ENCODE data around the gene SLC25A15.
"Not testable (repeated sequence)": the region's sequence is repeated elsewhere in the genome, so short reads cannot be mapped to it uniquely, and the experiment has no call there.

The SLC25A15 gene

DNA sequence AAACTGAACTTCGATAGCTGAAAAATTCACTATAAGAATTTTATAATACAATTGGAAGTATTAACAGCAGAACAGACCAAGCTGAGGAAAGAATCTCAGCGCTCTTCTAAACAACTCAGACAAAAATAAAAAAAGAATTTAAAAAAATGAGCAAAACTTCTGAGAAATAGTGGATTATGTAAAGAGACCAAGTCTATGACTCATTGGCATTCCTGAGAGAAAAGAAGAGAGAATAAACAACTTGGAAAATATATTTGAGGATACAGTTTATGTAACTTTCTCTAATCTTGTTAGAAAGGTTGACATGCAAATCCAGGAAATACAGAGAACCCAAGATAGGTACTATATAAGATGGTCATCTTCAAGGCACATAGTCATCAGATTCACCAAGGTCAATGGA is 25.4 kb downstream of the SLC25A15 start:
- DNase-seq = no peak

DNA sequence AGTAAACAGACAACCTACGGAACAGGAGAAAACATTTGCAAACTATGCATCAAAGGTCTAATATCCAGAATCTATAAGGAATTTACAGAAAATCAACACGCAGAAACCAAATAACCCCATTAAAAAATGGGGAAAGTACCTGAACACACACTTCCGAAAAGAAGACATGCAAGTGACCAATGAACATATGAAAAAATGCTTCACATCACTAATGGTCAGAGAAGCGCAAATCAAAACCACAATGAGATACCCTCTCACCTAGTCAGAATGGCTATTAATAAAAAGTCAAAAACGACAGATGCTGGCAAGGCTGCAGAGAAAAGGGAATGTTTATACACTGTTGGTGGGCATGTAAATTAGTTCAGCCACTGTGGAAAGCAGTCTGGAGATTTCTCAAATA is 29.5 kb downstream of the SLC25A15 start:
- no peak for DNase-seq

DNA sequence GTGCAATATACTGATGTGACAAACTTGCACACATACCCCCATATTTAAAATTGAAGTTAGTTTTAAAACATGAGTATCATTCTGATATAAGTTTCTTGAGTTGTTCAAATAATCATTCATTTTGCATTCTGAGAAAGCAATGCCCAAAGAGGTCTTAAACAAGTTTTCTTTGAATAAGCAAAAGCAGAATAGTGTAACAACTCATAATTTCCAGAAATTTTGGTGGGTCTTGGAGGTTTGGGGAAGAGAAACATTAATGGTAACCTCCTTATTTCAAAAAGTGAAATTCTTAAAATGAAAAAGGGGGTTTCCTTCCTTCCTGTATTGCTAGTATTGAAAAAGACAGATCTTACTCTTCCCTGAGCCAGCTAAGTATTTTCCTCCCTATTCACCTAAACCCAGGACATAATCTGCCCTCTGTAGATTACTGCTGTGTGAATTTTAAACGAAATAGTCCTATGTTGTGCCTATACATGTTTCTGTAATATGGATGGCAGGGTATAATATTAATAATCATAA is 30.4 kb downstream of the SLC25A15 start:
- no peak for DNase-seq

DNA sequence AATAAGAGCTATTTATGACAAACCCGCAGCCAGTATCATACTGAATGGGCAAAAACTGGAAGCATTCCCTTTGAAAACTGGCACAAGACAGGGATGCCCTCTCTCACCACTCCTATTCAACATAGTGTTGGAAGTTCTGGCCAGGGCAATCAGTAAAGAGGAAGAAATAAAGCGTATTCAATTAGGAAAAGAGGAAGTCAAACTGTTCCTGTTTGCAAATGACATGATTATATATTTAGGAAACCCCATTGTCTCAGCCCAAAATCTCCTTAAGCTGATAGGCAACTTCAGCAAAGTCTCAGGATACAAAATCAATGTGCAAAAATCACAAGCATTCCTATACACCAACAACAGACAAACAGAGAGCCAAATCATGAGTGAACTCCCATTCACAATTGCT is 50.3 kb downstream of the SLC25A15 start:
- not testable (repeated sequence) for DNase-seq

DNA sequence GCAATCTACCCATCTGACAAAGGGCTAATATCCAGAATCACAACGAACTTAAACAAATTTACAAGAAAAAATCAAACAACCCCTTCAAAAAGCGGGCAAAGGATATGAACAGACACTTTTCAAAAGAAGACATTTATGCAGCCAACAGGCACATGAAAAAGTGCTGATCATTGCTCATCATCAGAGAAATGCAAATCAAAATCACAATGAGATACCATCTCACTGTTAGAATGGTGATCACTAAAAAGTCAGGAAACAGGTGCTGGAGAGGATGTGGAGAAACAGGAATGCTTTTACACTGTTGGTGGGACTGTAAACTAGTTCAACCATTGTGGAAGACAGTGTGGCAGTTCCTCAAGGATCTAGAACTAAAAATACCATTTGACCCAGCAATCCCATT is 51.5 kb downstream of the SLC25A15 start:
- DNase-seq = not testable (repeated sequence)

Data from CD4-positive, alpha-beta T cell treated with Interleukin-12 subunit alpha and Interleukin-12 subunit beta, for 1 hour (primary cell).